Hepatocyte (in vitro differentiated cells): ENCODE data around the gene PRSS1. TPM values are rescaled to one million over a fixed set of nuclear protein-coding genes. Genes with fewer than 3 reads are reported as not detected.
A peak's percentile ranks its signal among the peaks of the same experiment; 100 is the strongest.
"Not testable (repeated sequence)": the region's sequence is repeated elsewhere in the genome, so short reads cannot be mapped to it uniquely, and the experiment has no call there.

ENCODE experiments used
- DNase-seq: peaks from one replicate; pipeline ENCODE4 v3.0.0-alpha.2; 2016; ENCODE audit warnings: low spot score
- H2AFZ ChIP-seq: fragments of 200-600 bp; sonication (generic); 2 replicates; pipeline ENCODE4 v1.6.0; 2016; ENCODE audit warnings: antibody characterized with exemption, mild to moderate bottlenecking
- H3K27ac ChIP-seq: fragments of 200-600 bp; sonication (generic); 2 replicates; pipeline ENCODE4 v1.5.1; 2016; ENCODE audit warnings: mild to moderate bottlenecking
- H3K27me3 ChIP-seq: fragments of 200-600 bp; sonication (generic); 2 replicates; pipeline ENCODE4 v1.6.1; 2016
- H3K36me3 ChIP-seq: fragments of 200-600 bp; sonication (generic); replicated peaks from 2 replicates; pipeline ENCODE4 v1.5.1; 2016; ENCODE audit warnings: low read depth; ENCODE audit not compliant: insufficient read depth
- H3K4me1 ChIP-seq: fragments of 200-600 bp; sonication (generic); 2 replicates; pipeline ENCODE4 v1.5.1; 2016; ENCODE audit warnings: mild to moderate bottlenecking, moderate library complexity; ENCODE audit not compliant: insufficient read depth
- H3K4me2 ChIP-seq: fragments of 200-600 bp; sonication (generic); 2 replicates; pipeline ENCODE4 v1.6.0; 2016
- H3K4me3 ChIP-seq: fragments of 200-600 bp; sonication (generic); 2 replicates; pipeline ENCODE4 v1.5.1; 2016; ENCODE audit warnings: mild to moderate bottlenecking
- H3K79me2 ChIP-seq: fragments of 200-600 bp; sonication (generic); 2 replicates; pipeline ENCODE4 v1.6.0; 2017; ENCODE audit warnings: mild to moderate bottlenecking
- H3K9me2 ChIP-seq: fragments of 200-600 bp; sonication (generic); replicated peaks from 2 replicates; pipeline ENCODE4 v1.6.0; 2017; ENCODE audit warnings: mild to moderate bottlenecking; ENCODE audit not compliant: insufficient read depth
- H3K9me3 ChIP-seq: fragments of 200-600 bp; sonication (generic); 2 replicates; pipeline ENCODE4 v1.5.1; 2016; ENCODE audit warnings: low read depth, mild to moderate bottlenecking
- H4K20me1 ChIP-seq: fragments of 200-600 bp; sonication (generic); 2 replicates; pipeline ENCODE4 v1.6.0; 2016; ENCODE audit warnings: mild to moderate bottlenecking; ENCODE audit not compliant: insufficient read depth, poor library complexity, severe bottlenecking
- EZH2 ChIP-seq: fragments of 200-600 bp; sonication (generic); IDR thresholded peaks from 2 replicates; pipeline ENCODE4 v1.6.1; 2016; ENCODE audit warnings: antibody characterized with exemption, mild to moderate bottlenecking, borderline replicate concordance
- EZH2phosphoT487 ChIP-seq: fragments of 200-600 bp; sonication (generic); IDR thresholded peaks from one replicate; pipeline ENCODE4 v1.6.1; 2018; ENCODE audit warnings: antibody characterized with exemption, mild to moderate bottlenecking, low read depth, moderate library complexity; ENCODE audit not compliant: unreplicated experiment, severe bottlenecking
- WGBS: methylation state at CpG from one replicate; pipeline ENCODE4 v1.1.6; 2016; ENCODE audit warnings: low lambda C conversion rate; ENCODE audit errors: missing lambda C conversion rate; 5-methylcytosine and 5-hydroxymethylcytosine counted together
- polyA plus RNA-seq: library from polyadenylated mRNA; unstranded; fragments of >200 nt; fragmentation: Nextera tagmentation; extraction: Ambion mirVana; gene quantifications from 2 replicates; pipeline ENCODE4 v1.2.1, GENCODE V29; 2016
- total RNA-seq: library from RNA; depleted of rRNA; stranded (reverse); fragments of >200 nt; gene quantifications from 2 replicates; pipeline ENCODE4 v1.2.3, GENCODE V29; 2014
- TF ChIP-seq, protein P1 (sequence below): fragments of 200-600 bp; sonication (generic); IDR thresholded peaks from 2 replicates; pipeline ENCODE4 v1.5.1; 2016; ENCODE audit warnings: antibody characterized with exemption, mild to moderate bottlenecking; ENCODE audit not compliant: poor library complexity

PRSS1 gene
- total and polyA plus RNA-seq, 2 experiments from 2014 or later: 67.6 to 71.2 TPM

GRCh38 chr7:142759433-142759832 lies 10.2 kb downstream of the PRSS1 start:
- no peak for DNase-seq
- Histone ChIP-seq H2AFZ (no peak overlapping the region), H4K20me1 (no peaks in the 10 kb centered on the region), H3K4me2 (no peak overlapping the region), H3K4me3 (no peak overlapping the region), H3K9me2 (no peaks in the 10 kb centered on the region), H3K36me3 (no peaks in the 10 kb centered on the region), H3K27ac (no peak overlapping the region), H3K27me3 (no peaks in the 10 kb centered on the region), H3K79me2 (no peaks in the 10 kb centered on the region), H3K4me1 (no peaks in the 10 kb centered on the region), H3K9me3 (no peaks in the 10 kb centered on the region)
- no peak for TF ChIP-seq EZH2
- TF ChIP-seq EZH2phosphoT487: no peak
- TF ChIP-seq, protein P1, sequence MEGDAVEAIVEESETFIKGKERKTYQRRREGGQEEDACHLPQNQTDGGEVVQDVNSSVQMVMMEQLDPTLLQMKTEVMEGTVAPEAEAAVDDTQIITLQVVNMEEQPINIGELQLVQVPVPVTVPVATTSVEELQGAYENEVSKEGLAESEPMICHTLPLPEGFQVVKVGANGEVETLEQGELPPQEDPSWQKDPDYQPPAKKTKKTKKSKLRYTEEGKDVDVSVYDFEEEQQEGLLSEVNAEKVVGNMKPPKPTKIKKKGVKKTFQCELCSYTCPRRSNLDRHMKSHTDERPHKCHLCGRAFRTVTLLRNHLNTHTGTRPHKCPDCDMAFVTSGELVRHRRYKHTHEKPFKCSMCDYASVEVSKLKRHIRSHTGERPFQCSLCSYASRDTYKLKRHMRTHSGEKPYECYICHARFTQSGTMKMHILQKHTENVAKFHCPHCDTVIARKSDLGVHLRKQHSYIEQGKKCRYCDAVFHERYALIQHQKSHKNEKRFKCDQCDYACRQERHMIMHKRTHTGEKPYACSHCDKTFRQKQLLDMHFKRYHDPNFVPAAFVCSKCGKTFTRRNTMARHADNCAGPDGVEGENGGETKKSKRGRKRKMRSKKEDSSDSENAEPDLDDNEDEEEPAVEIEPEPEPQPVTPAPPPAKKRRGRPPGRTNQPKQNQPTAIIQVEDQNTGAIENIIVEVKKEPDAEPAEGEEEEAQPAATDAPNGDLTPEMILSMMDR: no peak
- WGBS: 90% methylated on average over 1 of the region's 1 CpG

- no peak overlapping the region for H3K4me2 ChIP-seq
- TF ChIP-seq EZH2 (no peak), EZH2phosphoT487 (no peak)
- TF ChIP-seq, protein P1: no peak
- WGBS: 57% methylated on average over 5 of the region's 5 CpGs
- no peaks in the 10 kb centered on the region for H3K9me3 ChIP-seq
- H3K4me3 ChIP-seq: no peak overlapping the region
- no peak overlapping the region for H2AFZ ChIP-seq
- peak overlapping the region; percentile 31 for H3K27ac ChIP-seq
- H3K79me2 ChIP-seq: no peaks in the 10 kb centered on the region
- no peaks in the 10 kb centered on the region for H3K36me3 ChIP-seq
- H3K4me1 ChIP-seq: no peaks in the 10 kb centered on the region
- H3K9me2 ChIP-seq: no peaks in the 10 kb centered on the region
- DNase-seq: peak; percentile 52
- H4K20me1 ChIP-seq: no peaks in the 10 kb centered on the region
- no peaks in the 10 kb centered on the region for H3K27me3 ChIP-seq
These were observed 10.9 kb downstream of the PRSS1 start for GRCh38 chr7:142760071-142760642.

- H3K27ac ChIP-seq, H3K79me2 ChIP-seq: not testable (repeated sequence)
- WGBS: 75% methylated on average over 2 of the region's 2 CpGs
These were observed 12.3 kb downstream of the PRSS1 start for GRCh38 chr7:142761606-142762005.

GRCh38 chr7:142762104-142762503 lies 12.8 kb downstream of the PRSS1 start:
- Histone ChIP-seq H3K4me3 (no peak overlapping the region), H3K9me3 (no peaks in the 10 kb centered on the region), H3K27me3 (no peaks in the 10 kb centered on the region), H3K4me2 (no peak overlapping the region), H3K9me2 (no peaks in the 10 kb centered on the region), H3K79me2 (no peaks in the 10 kb centered on the region), H2AFZ (no peak overlapping the region), H3K36me3 (no peaks in the 10 kb centered on the region), H3K27ac (no peak overlapping the region), H4K20me1 (no peaks in the 10 kb centered on the region), H3K4me1 (no peaks in the 10 kb centered on the region)
- TF ChIP-seq, protein P1: no peak
- TF ChIP-seq EZH2phosphoT487 (no peak), EZH2 (no peak)
- 75% methylated on average over 1 of the region's 1 CpG for WGBS
- no peak for DNase-seq

More at GRCh38 chr7:142761606-142762005, 12.3 kb downstream of the PRSS1 start:
- not testable (repeated sequence) for H4K20me1 ChIP-seq, H2AFZ ChIP-seq, H3K4me1 ChIP-seq, H3K36me3 ChIP-seq, H3K4me2 ChIP-seq, H3K27me3 ChIP-seq, H3K9me3 ChIP-seq, H3K4me3 ChIP-seq, DNase-seq, H3K9me2 ChIP-seq
